Embryonic facial prominence (tissue), 1 donor: ENCODE measurements around the gene GNG12.

ENCODE experiments used
- DNase-seq: peaks from one replicate; pipeline ENCODE4 v3.0.0-alpha.2; 2016; ENCODE audit errors: extremely low spot score

The GNG12 gene

GRCh38 chr1:67832737-67833601 is at the start of gene GNG12:
GNG12 (minus strand) TSS chr1:67833467; CDS start chr1:67707686, 125,781 bp downstream.
- no peak for DNase-seq

GRCh38 chr1:67882196-67882958 is 49.1 kb upstream of the GNG12 start:
- no peak for DNase-seq

GRCh38 chr1:67880056-67880601 is 46.9 kb upstream of the GNG12 start:
- DNase-seq = no peak

- no peak for DNase-seq
Observed at GRCh38 chr1:67879485-67879884, 46.2 kb upstream of the GNG12 start.

- DNase-seq = no peak
Observed at GRCh38 chr1:67874501-67875111, 41.3 kb upstream of the GNG12 start.

GRCh38 chr1:67869233-67869632 is 36.0 kb upstream of the GNG12 start:
- DNase-seq = no peak

GRCh38 chr1:67863637-67864036 is 30.4 kb upstream of the GNG12 start:
- DNase-seq = no peak

- no peak for DNase-seq
Observed at GRCh38 chr1:67862685-67863084, 29.4 kb upstream of the GNG12 start.

- DNase-seq = no peak
Observed at GRCh38 chr1:67861856-67862516, 28.7 kb upstream of the GNG12 start.

GRCh38 chr1:67860776-67861175 is 27.5 kb upstream of the GNG12 start:
- DNase-seq = no peak

- DNase-seq = no peak
Observed at GRCh38 chr1:67856921-67857320, 23.7 kb upstream of the GNG12 start.

GRCh38 chr1:67855961-67856360 is 22.7 kb upstream of the GNG12 start:
- DNase-seq = no peak

GRCh38 chr1:67855444-67855843 is 22.2 kb upstream of the GNG12 start:
- DNase-seq = no peak

GRCh38 chr1:67853704-67854103 is 20.4 kb upstream of the GNG12 start:
- no peak for DNase-seq

GRCh38 chr1:67851800-67852199 is 18.5 kb upstream of the GNG12 start:
- no peak for DNase-seq

GRCh38 chr1:67850611-67851075 is 17.4 kb upstream of the GNG12 start:
- DNase-seq = no peak

GRCh38 chr1:67850151-67850551 is 16.9 kb upstream of the GNG12 start:
- DNase-seq = no peak

- DNase-seq = no peak
Observed at GRCh38 chr1:67847466-67847865, 14.2 kb upstream of the GNG12 start.

GRCh38 chr1:67846538-67846937 is 13.3 kb upstream of the GNG12 start:
- DNase-seq = no peak

- no peak for DNase-seq
Observed at GRCh38 chr1:67844988-67845387, 11.7 kb upstream of the GNG12 start.

GRCh38 chr1:67843746-67844145 is 10.5 kb upstream of the GNG12 start:
- DNase-seq = no peak

- no peak for DNase-seq
Observed at GRCh38 chr1:67843331-67843730, 10.1 kb upstream of the GNG12 start.
